GM12878 (cell line): ENCODE results near the gene HORMAD2. TPM values are rescaled to one million over a fixed set of nuclear protein-coding genes. Genes with fewer than 3 reads are reported as not detected.
"Not testable (repeated sequence)": the region's sequence is repeated elsewhere in the genome, so short reads cannot be mapped to it uniquely, and the experiment has no call there.

Experiments used
- ATAC-seq: fragments of 200-7000 bp; cut with Tn5 transposase; 3 replicates; pipeline ENCODE4 v1.9.1; 2020; ENCODE audit warnings: mild to moderate bottlenecking, moderate library complexity
- BruUV-seq: library from RNA; stranded (reverse); fragments of 400-500 nt; replicated peaks from 2 replicates; lab custom pipeline; 2021; lab: Mats Ljungman, UMichigan
- CTCF ChIA-PET: fragments of 300-600 bp; sonication (Branson Sonifier 250); formaldehyde crosslinking; extraction: SDS; loops from one replicate; lab custom pipeline; 2021; ENCODE audit warnings: inconsistent platforms; lab: Yijun Ruan, JAX
- POLR2A ChIA-PET: fragments of 350-600 bp; formaldehyde crosslinking; extraction: SDS; loops from one replicate; lab custom pipeline; 2021; ENCODE audit warnings: inconsistent platforms; lab: Charles Lee
- RAD21 ChIA-PET: fragments of 300-600 bp; sonication (Branson Sonifier 250); formaldehyde crosslinking; loops from one replicate; lab custom pipeline; 2023; ENCODE audit warnings: antibody characterized with exemption; ENCODE audit not compliant: unreplicated experiment; lab: Charles Lee
- SMC1A ChIA-PET: fragments of 300-600 bp; sonication (Branson Sonifier 250); formaldehyde crosslinking; loops from one replicate; lab custom pipeline; 2023; ENCODE audit not compliant: unreplicated experiment, uncharacterized antibody; lab: Charles Lee
- DNase-seq: peaks from one replicate; pipeline ENCODE4 v3.0.0-alpha.2; 2011; ENCODE audit warnings: low read depth, low spot score
- FAIRE-seq: peaks from 3 replicates; lab custom pipeline; 2011; peaks lifted over from hg19 to GRCh38; lab: Jason Lieb, UNC
- H2AFZ ChIP-seq: 2 replicates; pipeline ENCODE4 v1.6.0; 2011; ENCODE audit warnings: low read depth, low read length, control low read depth; ENCODE audit not compliant: control insufficient read depth
- H3K27ac ChIP-seq: 2 replicates; pipeline ENCODE4 v1.5.1; 2011; ENCODE audit warnings: control low read depth; ENCODE audit not compliant: control insufficient read depth, insufficient read depth
- H3K27me3 ChIP-seq, 2 experiments: replicated peaks in 1 of 2; 2 replicates each; pipeline versions ENCODE4 v1.6.0 to v1.6.1; 2011; ENCODE audit warnings: low read length in 1 of 2; ENCODE audit not compliant: control insufficient read depth in 2 of 2, insufficient read depth in 2 of 2
- H3K36me3 ChIP-seq, 2 experiments: 2 replicates each; pipeline ENCODE4 v1.5.1; 2011; ENCODE audit warnings: low read length in 1 of 2; ENCODE audit not compliant: control insufficient read depth in 2 of 2, insufficient read depth in 2 of 2
- H3K4me1 ChIP-seq: 2 replicates; pipeline ENCODE4 v1.6.1; 2011; ENCODE audit warnings: mild to moderate bottlenecking, low read length, moderate library complexity, mixed read lengths; ENCODE audit not compliant: control insufficient read depth, insufficient read depth
- H3K4me2 ChIP-seq: 2 replicates; pipeline ENCODE4 v1.6.0; 2011; ENCODE audit warnings: control low read depth; ENCODE audit not compliant: control insufficient read depth, insufficient read depth
- H3K4me3 ChIP-seq: fragments of 200-600 bp; sonication (generic); 2 replicates; pipeline ENCODE4 v1.5.1; 2016
- H3K79me2 ChIP-seq: 2 replicates; pipeline ENCODE4 v1.6.0; 2011; ENCODE audit warnings: low read length; ENCODE audit not compliant: control insufficient read depth, insufficient read depth
- H3K9ac ChIP-seq: 2 replicates; pipeline ENCODE4 v1.8.0; 2011; ENCODE audit warnings: low read length, control low read depth, mixed read lengths; ENCODE audit not compliant: control insufficient read depth, insufficient read depth
- H3K9me3 ChIP-seq: replicated peaks from 3 replicates; pipeline ENCODE4 v1.5.1; 2011; ENCODE audit warnings: mild to moderate bottlenecking, low read length; ENCODE audit not compliant: control insufficient read depth, insufficient read depth
- H4K20me1 ChIP-seq: 2 replicates; pipeline ENCODE4 v1.6.0; 2011; ENCODE audit not compliant: control insufficient read depth, insufficient read depth
- CEBPZ ChIP-seq: fragments of 150-350 bp; IDR thresholded peaks from 2 replicates; pipeline ENCODE4 v1.6.1; 2016; ENCODE audit warnings: low read depth, low read length
- RB1 ChIP-seq: fragments of 450-650 bp; formaldehyde crosslinking; IDR thresholded peaks from 2 replicates; pipeline ENCODE4 v1.6.1; 2017; ENCODE audit warnings: mild to moderate bottlenecking, borderline replicate concordance
- ZNF207 ChIP-seq: fragments of 450-650 bp; IDR thresholded peaks from 2 replicates; pipeline ENCODE4 v1.6.1; 2014; ENCODE audit warnings: antibody characterized with exemption, mild to moderate bottlenecking, borderline replicate concordance
- WGBS: methylation state at CpG from one replicate; pipeline ENCODE4 v1.1.6; 2016; ENCODE audit warnings: low lambda C conversion rate; ENCODE audit not compliant: insufficient replicate concordance, insufficient coverage; ENCODE audit errors: missing lambda C conversion rate; 5-methylcytosine and 5-hydroxymethylcytosine counted together
- in situ Hi-C: fragments of 300-500 bp; cut with MboI; formaldehyde crosslinking; loops from 9 replicates; pipeline ENCODE4 v1.14.3; 2018; ENCODE audit warnings: mixed read lengths
- intact Hi-C: fragments of 100-400 bp; cut with micrococcal nuclease; formaldehyde crosslinking; loops from one replicate; pipeline ENCODE4 v1.14.2; 2022; ENCODE audit not compliant: unreplicated experiment
- polyA plus RNA-seq, 11 experiments: library from polyadenylated mRNA; depleted of rRNA in 4 of 11; unstranded in 6 of 11; stranded (reverse) in 5 of 11; fragments of >200 nt; fragmentation: Nextera tagmentation in 4 of 11; fragmentation: Illumina TruSeq in 1 of 11; extraction: Ambion mirVana in 4 of 11; extraction: Trizol in 1 of 11; gene quantifications; 1 replicate in 1 of 11; 2 replicates in 10 of 11; pipeline versions ENCODE4 v1.2.1 to v1.2.3, GENCODE V29; 2011 to 2016; ENCODE audit warnings: inconsistent platforms in 2 of 11, missing spikeins in 2 of 11, low read depth in 1 of 11
- total RNA-seq, 4 experiments: library from RNA; depleted of rRNA in 3 of 4; stranded (reverse); fragments of >200 nt in 3 of 4; fragmentation: Illumina TruSeq in 1 of 4; extraction: Trizol in 1 of 4; gene quantifications; 2 replicates each; pipeline versions ENCODE4 v1.2.1 to v1.2.3, GENCODE V29; 2013 to 2021

Gene HORMAD2
- total and polyA plus RNA-seq, 10 of the 15 experiments (the other 5 are each of a cell fraction or from before 2014, with no cell fraction given), result 0.07 to 0.13 TPM; not detected in 8

- H3K27me3 ChIP-seq, result no peaks in the 10 kb centered on the region
- H2AFZ ChIP-seq, result no peak overlapping the region
- WGBS, result 100% methylated on average over 1 of the region's 1 CpG
- RAD21 ChIA-PET, result no interaction called here
- SMC1A ChIA-PET, result interaction anchor here (1.0 to 1.1 kb wide), 2 partner anchors 19 to 25 kb away, joined by 3 to 4 read pairs; no protein-coding TSS in a partner anchor
- no peak overlapping the region for H3K27ac ChIP-seq
- peaks cover 2% of the 10 kb centered on the region; the same call in 1 of the 3 replicates for H3K9me3 ChIP-seq
- no peaks in the 10 kb centered on the region for H3K4me1 ChIP-seq
- DNase-seq (no peak), ATAC-seq (no peak), FAIRE-seq (no peak)
- H3K4me2 ChIP-seq, result no peak overlapping the region
- CTCF ChIA-PET, result interaction anchor here (1.0 kb wide), 1 partner anchor 74 kb away, joined by 4 read pairs; no protein-coding TSS in a partner anchor
- H3K4me3 ChIP-seq, result no peak overlapping the region
- BruUV-seq, result no TSS peak
- intact Hi-C loops (no loop called here), in situ Hi-C loops (no loop called here)
- no peak overlapping the region for H3K9ac ChIP-seq
- H3K79me2 ChIP-seq, result no peaks in the 10 kb centered on the region
- POLR2A ChIA-PET, result no interaction called here
- no peaks in the 10 kb centered on the region for H4K20me1 ChIP-seq
- TF ChIP-seq RB1 (no peak), CEBPZ (no peak), ZNF207 (no peak)
- no peaks in the 10 kb centered on the region for H3K36me3 ChIP-seq
These were observed 22.9 kb upstream of the HORMAD2 start for GRCh38 chr22:30057375-30057774.

- DNase-seq, H3K9ac ChIP-seq, intact Hi-C loops, H3K4me3 ChIP-seq, H3K4me2 ChIP-seq, H3K27me3 ChIP-seq, H3K27ac ChIP-seq, FAIRE-seq, POLR2A ChIA-PET, CTCF ChIA-PET, H3K9me3 ChIP-seq, H3K36me3 ChIP-seq, H3K4me1 ChIP-seq, H3K79me2 ChIP-seq, RAD21 ChIA-PET, H2AFZ ChIP-seq, in situ Hi-C loops, ATAC-seq, BruUV-seq, H4K20me1 ChIP-seq: not testable (repeated sequence)
- SMC1A ChIA-PET, result interaction anchor here (0.5 kb wide), 1 partner anchor 1702 kb away, joined by 4 read pairs; no protein-coding TSS in a partner anchor
- WGBS, result 84% methylated on average over 5 of the region's 22 CpGs
These were observed 20.8 kb upstream of the HORMAD2 start for GRCh38 chr22:30059346-30060020.

DNA sequence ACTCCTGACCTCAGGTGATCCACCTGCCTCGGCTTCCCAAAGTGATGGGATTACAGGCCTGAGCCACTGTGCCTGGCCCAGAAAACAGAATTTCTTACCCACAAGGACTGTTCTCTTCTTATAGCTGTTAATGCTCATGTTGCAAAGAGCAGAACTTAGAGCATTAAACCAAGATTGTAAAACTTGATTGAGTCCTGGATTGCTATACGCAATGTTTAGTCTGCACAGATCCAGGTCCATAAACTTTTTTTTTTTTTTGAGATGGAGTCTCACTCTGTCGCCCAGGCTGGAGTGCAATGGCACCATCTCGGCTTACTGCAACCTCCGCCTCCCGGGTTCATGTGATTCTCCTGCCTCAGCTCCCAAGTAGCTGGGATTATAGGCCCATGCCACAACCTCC is 19.2 kb upstream of the HORMAD2 start:
- RAD21 ChIA-PET, ATAC-seq, FAIRE-seq, H3K36me3 ChIP-seq, POLR2A ChIA-PET, H3K27ac ChIP-seq, H3K9ac ChIP-seq, H2AFZ ChIP-seq, H4K20me1 ChIP-seq, intact Hi-C loops, H3K4me2 ChIP-seq, SMC1A ChIA-PET, DNase-seq, H3K9me3 ChIP-seq, H3K4me3 ChIP-seq, H3K79me2 ChIP-seq, in situ Hi-C loops, H3K27me3 ChIP-seq, BruUV-seq, H3K4me1 ChIP-seq: not testable (repeated sequence)
- CTCF ChIA-PET, result interaction anchor here (0.9 kb wide), 1 partner anchor 28 kb away, joined by 3 read pairs; no protein-coding TSS in a partner anchor
- 77% methylated on average over 6 of the region's 6 CpGs for WGBS
